ENCODE results near the gene CTSL.

CTSL gene

DNA sequence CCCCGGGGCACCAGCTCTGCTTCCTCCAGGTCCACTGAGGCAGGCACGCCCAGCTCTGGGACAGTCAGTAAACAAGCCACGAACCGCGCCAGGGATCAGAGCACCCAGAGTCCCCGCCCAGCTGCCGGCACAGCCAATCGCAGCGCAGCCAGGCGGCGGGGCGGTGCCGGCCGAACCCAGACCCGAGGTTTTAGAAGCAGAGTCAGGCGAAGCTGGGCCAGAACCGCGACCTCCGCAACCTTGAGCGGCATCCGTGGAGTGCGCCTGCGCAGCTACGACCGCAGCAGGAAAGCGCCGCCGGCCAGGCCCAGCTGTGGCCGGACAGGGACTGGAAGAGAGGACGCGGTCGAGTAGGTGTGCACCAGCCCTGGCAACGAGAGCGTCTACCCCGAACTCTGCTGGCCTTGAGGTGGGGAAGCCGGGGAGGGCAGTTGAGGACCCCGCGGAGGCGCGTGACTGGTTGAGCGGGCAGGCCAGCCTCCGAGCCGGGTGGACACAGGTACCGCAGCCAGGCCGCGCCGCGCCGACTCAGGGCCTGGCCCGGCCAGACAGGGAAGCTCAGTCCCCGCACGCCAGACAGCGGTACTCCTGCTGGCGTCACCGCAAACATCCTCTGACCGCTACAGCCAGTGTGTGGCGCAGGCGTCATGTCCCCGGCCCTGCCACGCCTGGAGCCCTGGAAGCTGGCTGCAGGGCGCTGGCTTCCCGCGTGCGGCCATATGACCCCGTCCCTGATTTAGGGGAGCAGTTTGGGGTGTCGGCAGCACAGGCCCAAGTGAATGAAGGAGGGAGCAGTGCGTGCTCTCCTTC lies at the start of gene CTSL:
Gene CTSL, plus strand, starts transcription at position 220 of the 810 bp plus-strand sequence. CDS start 1,485 bp downstream, outside the sequence.
- DNase-seq (ENCODE audit: low read depth in 2 of 2) = peak; percentile 55 to 58

DNA sequence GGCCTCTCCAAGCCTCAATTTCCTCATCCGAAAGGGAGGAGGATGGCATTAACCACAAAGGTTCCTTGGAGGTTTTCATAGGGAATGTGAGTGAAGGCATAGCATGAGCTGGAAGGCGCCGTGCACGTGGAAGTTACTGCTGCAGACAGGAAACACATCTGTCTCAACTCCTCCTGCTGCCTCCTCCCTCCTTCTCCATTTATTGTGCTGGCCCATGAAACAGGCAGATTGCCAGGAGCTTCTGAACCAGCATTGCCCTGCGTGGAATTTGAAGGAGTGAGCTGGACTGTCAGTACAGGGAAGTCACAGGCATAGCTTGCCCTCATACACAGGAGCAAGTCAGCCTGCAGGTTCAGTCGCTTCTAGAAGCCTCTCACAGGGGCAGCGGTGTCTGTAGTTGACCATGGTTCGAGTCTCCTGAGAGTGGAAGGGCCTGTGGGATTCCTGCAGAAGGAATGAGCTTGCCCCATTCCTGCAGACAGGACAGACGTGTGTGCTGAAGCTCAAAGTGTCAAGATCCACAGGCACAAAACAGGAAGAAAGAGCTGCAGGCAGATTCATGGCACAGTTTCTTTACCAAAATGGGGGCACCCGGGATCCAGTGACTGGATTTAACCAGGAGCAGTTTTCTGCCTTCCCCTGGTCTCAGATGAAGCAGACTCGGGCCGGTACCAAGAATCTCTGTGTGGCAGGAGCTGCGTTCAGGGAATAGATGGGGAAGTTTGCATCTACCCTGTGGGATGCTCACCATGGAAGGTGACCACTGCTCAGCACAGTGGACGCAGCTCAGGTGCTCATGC lies 48.7 kb upstream of the CTSL start:
- no peak for DNase-seq (ENCODE audit: low read depth in 2 of 2)

DNA sequence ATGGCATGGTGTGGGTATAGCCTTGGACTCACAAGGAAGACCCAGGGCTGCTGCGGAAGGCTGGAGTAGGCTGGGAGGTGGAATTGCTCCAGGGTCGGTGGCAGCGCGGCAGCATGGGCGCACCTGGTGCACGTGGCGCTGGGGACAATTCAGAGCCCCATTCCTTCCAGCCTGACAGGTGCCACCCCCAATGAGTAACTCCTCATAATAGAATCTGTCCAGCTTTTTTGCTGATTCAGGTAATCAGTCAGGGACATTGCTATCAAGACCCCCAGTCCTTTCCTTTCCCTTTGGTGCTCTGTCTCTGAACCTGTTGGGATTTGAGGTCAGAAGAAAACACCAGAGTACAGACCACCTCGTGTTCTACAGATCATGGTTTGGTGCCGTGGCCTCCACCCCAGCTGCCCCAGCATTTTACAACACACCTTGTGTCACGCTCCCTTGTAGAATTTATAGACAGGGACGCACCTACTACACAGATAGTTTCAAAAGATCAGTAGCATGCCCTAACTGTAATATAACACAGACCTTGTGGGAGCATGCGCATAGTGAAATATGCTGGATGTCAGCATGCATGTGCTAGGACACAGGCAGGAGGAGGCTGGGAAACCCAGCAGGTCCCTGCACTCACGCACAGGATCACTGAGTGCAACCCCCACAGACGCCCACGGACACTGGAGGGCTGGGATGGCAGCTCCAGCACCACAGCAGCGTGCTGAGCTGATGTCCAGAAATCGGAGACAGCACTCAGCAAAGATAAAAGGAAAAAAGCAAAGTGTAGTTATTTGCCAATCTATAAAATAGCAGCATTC lies 47.9 kb upstream of the CTSL start:
- no peak for DNase-seq (ENCODE audit: low read depth in 2 of 2)

DNA sequence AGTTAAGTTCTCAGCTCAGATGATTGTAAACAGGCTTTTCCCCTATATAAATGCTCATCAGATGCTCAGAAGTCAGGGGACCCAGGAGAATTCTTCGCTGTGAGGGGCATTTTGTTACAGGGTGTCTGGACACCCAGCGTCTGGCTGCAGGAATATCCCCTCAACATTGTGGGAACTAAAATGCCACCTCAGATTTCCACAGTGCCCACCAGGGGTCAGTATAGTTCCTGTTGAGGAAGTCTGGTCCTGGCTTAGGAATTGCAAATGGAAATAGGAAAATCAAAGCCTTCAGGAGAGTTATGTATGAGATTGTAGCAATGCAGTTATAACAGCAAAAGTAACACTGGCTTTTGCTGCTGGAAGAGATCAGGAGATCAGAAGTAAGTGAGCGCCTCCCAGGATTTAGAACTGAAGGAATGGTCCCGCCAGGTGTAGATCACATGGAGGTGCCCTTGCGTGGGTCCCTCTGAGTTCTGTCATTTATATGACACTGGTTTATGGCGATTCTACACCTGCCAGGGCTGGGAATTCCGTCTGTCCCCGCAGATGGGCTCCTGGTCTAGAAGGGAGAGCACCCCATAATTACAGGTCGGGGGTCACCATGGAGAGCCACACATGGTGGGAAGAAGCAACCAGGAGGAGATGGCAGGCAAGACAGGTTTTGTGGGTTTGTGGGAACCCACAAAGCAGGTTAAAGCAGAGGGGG lies 47.1 kb upstream of the CTSL start:
- peak; percentile 15 to 18 for DNase-seq (ENCODE audit: low read depth in 2 of 2)

DNA sequence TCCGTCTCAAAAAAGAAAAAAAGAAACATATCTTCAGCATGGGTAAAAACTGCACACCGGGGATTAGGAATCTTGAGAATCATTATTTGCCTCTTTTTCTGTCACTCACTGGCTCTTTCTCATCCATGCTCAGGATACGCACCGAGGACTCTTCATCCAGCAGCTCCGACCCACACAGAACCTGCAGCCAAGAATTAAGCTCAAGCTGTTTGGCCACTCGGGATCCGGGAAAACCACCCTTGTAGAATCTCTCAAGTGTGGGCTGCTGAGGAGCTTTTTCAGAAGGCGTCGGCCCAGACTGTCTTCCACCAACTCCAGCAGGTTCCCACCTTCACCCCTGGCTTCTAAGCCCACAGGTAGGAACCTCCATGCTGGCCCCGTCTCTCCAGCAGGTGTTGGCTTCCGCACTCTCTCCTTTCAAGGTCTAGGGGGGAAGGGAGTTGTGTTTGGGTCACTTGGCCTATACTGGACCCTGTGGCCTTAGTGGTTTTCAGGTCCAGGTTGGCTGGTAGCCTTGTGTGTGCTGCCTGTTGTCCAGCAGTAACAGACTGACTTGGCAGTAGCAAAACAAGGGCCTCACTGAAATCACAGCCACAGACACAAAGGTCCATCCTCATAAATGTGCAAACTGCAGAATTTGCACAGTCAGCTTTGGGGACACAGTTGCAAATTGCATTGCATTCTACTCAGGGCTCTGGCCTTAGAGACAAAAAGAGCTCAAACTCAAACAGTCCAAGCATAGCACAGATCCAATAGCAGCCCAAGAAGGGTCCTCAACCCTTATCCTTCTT lies 44.5 kb upstream of the CTSL start:
- DNase-seq (ENCODE audit: low read depth in 2 of 2) = no peak

DNA sequence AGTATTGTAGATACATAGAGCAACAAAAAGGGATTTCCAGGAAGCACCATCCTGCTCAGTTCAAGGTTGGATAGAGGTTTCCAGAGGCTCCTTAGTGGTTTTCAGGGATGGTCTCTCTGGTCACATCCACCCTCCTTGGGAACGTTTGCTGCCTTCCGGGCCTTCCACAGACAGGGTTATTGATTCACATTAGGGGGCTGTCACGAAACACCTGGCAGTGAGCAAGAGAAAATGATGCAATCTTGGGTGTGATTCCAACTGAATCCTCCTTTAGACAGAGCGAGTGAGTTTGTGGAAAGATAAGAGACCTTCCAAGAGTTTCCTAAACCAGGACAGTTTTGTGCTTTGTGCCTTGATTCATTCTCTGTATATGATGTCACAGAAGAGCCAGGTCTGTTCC lies 43.8 kb upstream of the CTSL start:
- no peak for DNase-seq (ENCODE audit: low read depth in 2 of 2)

DNA sequence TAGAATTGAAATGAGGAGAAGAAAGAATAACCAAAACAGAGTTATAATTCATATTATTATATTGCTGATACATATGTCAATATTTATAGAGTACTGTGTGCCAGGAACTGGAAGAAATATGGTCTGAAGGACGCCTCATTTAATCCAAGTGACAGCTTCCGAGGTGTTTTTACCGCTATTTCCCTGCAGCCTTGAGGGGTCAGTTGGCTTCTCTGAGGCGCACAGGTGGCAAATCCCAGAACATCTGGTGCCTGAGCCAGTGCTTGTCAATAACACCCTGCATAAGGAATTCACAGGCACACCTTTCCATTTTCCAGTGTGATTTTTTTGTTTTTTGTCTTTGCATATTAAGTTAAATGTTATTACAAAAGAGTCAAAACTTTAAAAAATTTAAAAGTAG lies 43.3 kb upstream of the CTSL start:
- no peak for DNase-seq (ENCODE audit: low read depth in 2 of 2)

DNA sequence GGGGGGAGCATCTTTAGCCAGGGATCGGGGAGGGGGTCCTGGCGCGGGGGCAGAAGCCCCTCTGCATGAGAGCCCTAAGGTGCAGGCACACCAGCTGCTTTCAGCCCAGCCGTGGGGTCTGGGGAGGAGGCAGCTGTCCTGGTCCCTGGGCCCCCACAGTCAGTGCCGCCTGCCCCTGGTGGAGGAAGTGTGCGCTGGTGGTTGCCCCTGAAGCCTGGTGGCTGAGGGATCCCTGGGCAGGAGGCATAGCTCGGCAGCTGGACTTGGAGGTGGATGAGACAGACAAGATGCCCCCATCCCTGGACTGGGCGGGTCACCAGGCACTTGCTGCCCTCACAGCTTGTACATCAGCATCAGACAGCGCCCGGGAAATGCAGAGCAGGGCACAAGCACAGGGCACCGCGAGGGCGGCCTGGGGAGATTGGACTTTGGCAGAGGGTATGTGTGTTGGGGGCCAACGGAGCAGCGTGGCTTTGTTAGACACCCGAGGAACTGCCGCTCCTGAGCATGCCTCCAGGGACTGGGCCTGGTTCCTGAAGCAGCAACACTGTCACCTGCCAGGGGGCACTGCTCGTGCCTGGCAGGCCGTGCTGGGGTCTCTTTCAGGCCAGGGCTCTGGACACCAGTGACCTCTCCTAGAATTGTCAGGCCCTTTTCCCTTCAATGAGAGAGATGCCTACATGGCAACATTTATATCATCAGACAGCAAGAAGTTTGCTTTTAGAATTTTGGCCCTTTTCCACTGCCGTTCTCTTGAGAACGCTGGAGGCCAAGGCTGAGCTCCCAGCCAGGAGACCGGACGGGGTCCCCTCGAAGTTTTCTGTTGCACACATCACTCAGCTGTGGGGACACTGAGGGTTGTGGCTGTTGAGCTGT lies 41.9 kb upstream of the CTSL start:
- no peak for DNase-seq (ENCODE audit: low read depth in 2 of 2)

DNA sequence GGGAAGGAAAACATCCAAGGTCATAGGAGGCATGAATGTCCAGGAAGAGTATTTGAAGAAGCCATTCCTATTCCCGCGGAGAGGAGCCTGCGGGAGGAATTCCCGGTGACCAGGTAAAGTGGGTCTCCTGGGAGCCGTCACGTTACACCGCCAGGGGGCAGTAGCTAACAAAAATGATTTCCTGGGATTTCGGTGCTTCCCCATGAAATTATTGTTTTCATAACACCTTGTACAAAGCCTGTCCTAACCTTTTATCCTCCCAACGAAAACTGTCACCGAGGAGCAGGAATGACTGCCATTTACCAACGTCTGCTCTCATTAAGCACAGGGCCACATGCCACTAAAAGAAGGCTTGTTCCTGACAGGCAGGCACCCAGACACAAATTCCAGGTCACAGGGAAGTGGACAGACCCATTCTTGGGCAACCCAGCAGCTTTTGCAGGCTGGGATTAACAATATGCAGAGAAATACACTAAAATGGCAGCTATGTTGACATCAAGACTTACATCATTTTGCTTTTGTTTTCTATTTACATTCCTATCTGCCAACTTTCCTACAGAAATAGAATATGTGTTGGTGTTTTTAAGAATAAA lies 41.2 kb upstream of the CTSL start:
- no peak for DNase-seq (ENCODE audit: low read depth in 2 of 2)

DNA sequence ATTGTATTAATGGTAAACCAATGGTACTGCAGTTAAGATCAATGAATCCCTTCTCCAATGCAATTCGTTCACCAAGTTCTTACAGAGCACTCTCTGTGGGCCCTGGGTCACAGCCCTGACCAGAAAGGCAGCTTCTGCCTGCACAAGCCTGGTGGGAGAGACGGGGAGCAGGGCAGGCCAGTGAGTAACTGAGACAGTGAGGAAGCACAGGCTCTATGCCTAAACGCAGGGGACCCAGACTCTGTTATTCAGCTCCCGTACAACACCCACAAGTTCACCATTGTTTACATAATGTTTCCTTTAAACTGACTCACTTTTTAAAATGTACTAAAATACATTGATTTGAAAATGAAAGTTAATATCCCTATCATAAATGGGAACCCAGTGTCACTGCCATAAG lies 40.5 kb upstream of the CTSL start:
- DNase-seq (ENCODE audit: low read depth in 2 of 2) = no peak

DNA sequence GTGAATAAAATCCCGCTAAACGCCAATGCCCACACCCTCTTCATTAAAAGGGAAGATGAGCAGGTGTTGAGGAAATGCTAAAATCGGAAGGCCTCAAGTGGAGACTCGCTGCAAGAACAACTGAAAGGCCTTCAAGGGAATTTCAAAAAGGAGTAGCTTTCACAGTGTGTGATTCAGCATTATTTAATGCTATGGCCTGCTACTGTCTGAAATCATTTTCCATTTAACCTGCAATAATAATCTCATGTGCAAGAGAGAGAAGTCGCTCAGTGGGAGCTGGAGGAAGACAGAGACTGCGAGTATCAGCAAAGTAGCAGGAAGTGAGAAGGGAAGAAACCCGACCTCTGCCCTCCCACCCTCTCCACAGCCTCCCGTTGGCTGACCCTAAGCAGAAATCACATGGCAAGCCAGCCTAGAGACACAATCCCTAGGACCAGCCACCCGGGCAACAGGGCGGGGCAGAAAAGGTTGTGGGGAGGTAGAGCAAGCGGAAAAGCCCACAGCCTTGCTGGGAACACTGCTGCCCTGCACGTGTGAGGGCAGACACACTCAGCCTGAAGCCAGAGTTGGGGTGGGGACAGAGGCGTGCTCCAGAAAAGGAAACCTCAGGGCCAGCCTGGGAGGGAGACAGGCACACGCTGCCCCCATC lies 39.9 kb upstream of the CTSL start:
- no peak for DNase-seq (ENCODE audit: low read depth in 2 of 2)

DNA sequence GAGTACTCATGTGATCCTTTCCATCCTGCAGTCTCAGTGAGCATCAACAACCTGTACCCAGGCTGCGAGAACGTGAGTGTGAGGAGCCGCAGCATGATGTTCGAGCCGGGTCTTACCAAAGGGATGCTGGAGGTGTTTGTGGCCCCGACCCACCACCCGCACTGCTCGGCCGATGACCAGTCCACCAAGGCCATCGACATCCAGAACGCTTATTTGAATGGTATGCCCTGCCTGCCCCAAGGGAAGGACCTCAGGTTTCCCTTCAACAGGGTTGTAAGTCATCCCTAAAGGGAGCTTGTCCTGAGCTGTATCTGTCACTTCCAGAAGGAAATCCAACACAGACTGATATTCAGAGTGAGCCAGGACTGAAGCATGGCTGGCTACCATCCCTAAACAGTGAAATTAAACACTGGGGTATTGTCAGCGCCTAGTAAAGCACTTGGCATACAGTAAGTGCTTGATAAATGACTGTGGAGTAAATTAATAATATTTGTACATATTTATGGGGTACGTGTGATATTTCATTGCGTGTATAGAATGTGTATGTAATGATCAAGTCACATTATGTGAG lies 39.3 kb upstream of the CTSL start:
- DNase-seq (ENCODE audit: low read depth in 2 of 2) = no peak

DNA sequence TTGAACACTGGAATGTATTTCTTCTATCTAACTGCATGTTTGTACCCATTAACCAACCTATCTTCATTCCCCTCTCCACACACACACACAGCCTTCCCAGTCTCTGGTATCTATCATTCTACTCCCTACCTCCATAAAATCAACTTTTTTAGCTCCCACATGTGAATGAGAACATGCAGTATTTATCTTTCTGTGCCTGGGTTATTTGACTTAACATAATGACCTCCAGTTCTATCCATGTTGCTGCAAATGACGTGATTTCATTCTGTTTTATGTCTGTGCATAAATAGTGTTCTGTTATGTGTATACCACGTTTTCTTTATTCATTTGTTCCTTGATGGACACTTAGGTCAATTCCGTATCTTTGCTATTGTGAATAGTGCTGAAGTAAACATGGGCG lies 38.7 kb upstream of the CTSL start:
- no peak for DNase-seq (ENCODE audit: low read depth in 2 of 2)

DNA sequence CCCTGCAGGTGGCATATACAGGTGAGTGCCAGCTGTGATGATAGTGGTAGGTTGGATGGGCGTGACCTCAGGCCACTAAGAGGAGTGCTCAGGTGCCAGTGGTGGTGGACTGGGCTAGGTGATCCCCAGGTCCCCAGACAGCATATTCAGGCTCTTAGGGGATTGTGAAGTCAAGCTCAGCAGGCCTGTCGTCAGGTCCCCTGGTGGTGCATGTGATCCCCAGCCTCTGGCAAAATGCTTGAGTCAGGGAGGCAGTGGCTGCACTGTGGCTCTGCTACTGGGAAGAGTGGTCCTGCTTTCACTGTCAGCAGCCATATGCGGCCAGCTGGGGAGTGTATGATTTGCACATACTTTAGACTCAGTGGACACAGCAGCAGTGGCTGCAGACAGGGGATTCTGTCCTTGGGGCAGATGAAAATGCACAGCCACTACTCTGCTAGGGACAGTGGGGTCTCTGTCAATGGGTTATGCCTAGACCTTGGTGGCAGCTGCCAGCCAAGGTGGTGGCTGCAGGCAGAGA lies 31.6 kb upstream of the CTSL start:
- DNase-seq (ENCODE audit: low read depth in 2 of 2) = no peak

DNA sequence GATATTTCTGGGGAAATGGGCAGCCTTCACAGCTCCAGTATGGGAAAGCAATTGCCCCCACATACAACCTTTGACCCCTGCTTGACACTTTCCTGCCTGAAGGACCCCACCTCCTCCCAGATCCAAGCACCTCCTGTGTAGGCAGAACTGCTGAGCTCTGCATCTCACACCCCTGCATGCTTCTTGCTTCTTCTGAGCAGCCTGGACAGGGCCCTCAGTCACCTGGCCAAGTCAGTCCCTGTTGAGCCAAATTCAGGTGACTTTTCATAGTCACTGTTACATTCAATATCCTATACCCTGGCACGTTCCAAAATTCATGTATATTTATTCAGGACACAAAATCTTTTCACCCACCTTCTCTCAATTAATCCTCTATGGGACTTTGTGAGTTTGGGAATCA lies 30.4 kb upstream of the CTSL start:
- no peak for DNase-seq (ENCODE audit: low read depth in 2 of 2)

DNA sequence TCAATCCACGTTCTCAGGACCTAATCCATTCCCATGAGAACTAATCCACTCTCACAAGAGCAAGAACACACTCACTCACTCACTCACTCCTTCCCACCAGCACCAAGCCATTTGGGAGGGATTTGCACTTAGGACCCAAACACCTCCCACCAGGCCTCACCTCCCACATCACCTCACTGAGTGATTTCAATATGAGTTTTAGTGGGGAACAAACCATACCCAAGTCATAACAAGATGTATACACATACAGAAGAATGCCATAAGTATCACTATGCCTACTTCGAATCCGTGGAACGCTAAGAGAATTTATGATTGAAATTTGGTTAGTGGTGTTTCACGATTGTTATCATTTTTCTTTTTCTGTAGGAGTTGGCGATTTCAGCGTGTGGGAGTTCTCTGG lies 29.3 kb upstream of the CTSL start:
- DNase-seq (ENCODE audit: low read depth in 2 of 2) = no peak

DNA sequence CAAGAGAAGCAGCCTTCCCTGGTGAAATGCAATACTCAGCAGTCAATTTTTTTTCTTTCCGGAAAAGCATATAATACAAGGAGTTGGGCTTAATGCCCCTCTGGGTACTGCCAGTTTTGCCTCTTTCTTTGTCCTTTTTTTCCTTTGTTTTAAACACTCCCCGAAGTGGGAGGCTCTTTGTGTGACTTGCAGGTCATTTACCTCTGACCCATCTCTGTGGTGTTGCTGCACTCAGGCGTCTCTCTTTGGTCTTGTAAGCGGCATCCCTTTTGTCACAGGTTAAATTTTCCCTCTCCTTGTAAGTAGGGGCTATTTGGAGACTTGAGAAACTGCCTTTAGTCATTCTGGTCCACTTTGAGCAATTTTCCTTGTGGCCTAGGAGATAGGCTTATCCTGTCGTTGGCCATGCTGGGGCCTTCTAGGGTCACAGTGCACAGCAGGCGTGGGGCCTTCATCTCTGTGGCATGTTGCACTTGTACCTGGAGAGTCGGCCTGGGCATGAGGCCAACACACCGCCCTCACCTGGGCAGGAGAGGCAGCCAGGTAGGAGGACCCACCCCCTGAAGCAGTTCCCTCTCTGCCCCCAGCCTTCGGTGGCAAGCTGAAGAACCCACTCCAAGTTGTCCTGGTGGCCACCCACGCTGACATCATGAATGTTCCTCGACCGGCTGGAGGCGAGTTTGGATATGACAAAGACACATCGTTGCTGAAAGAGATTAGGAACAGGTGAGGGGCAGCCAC lies 27.7 kb upstream of the CTSL start:
- DNase-seq (ENCODE audit: low read depth in 2 of 2) = no peak

DNA sequence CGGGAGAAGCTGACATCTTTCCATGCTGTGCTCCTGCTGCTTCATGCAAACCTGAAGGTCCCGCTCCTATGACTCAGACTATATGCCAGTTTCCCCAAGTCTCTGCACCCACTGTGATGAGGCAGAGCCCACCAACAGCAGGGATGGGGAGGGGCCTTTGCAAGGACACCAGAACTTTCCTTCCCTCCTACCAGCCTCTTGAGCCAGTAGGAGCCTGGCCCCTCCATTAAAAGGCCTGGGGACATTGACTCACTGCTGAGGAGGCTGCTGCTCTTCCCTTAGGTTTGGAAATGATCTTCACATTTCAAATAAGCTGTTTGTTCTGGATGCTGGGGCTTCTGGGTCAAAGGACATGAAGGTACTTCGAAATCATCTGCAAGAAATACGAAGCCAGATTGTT lies 26.1 kb upstream of the CTSL start:
- DNase-seq (ENCODE audit: low read depth in 2 of 2) = no peak
